Measurements from ENCODE around the gene NCAPG. TPM values are rescaled to one million over a fixed set of nuclear protein-coding genes. Genes with fewer than 3 reads are reported as not detected.
A peak's percentile ranks its signal among the peaks of the same experiment; 100 is the strongest.
"Not testable (repeated sequence)": the region's sequence is repeated elsewhere in the genome, so short reads cannot be mapped to it uniquely, and the experiment has no call there.

Gene NCAPG
- polyA plus RNA-seq, 1 donor: 10.6 TPM

DNA sequence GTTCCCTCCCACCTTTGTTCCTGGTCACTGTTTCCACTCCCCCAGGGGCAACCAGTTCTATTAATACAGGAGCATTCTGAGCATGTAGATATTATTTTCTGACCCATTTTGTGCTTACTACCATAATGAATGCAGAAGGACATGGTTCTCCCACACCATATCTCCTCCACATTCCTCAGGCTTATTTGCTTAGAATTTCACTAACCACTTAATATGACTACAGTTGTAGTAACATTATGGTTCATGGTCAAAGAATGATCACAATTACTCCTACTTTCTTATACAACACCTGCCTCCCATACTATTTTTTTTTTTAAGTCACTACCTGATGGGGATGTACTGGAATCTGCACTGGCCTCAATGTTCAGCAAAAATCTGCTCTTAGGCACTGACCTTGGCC is 21.8 kb upstream of the NCAPG start:
- DNase-seq: no peak

DNA sequence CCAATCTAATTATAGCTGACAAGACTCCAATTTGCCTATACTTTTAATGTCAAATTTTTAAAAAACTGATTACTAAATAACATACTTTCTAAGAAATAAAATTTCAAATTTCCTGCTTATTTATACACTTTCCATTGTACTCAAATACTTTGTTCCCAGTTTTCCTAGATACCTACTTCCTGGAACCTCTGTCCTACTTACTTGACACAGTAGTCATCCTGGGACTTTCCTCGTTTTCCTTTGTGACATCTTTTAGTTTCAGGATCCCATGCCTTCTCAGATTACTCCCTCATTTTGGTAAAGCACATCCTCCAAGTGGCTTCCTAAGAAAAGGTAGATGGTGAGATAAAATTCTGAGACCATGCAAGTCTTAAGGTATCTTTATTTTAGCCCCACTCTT is 16.0 kb upstream of the NCAPG start:
- no peak for DNase-seq

DNA sequence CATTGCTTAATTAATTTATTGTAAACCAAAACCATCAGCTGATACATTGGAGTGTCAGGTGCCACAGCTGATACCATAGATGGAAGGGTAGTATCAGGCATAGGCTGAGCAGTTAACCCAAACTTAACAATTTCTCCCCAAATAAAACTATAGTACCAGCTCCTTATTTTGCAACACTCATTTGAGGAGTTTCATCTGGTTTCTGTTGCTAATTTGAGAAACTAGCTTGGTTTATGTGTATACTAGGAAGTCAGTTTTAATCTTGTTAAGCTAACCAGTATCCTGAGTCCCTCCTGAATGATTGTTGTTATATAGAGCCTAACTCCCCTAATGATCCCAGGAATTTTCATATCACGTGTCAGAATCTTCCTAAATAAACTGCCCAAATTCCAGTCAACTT is 13.0 kb upstream of the NCAPG start:
- no peak for DNase-seq

DNA sequence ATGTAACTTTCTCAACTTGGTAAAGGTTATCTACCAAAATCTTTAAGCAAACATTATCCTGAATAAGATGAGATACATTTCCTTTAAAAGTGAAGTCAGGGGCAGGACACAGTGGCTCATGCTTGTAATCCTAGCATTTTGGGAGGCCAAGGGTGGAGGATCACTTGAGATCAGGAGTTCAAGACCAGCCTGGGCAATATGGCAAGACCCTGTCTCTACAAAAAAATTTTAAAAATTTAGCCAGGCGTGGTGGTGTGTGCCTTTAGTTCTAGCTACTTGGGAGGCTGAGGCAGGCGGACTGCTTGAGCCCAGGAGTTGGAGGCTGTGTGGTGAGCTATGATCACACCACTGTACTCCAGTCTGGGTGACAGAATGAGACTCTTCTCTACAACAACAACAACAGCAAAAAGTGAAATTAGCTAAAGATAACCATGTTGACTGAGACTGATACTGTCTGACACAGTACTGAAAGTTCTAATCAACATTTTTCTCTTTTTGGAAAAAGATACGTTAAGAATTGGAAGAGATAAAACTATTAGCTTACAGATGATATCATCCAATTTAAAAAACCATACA is 5.1 kb upstream of the NCAPG start:
- DNase-seq: no peak

DNA sequence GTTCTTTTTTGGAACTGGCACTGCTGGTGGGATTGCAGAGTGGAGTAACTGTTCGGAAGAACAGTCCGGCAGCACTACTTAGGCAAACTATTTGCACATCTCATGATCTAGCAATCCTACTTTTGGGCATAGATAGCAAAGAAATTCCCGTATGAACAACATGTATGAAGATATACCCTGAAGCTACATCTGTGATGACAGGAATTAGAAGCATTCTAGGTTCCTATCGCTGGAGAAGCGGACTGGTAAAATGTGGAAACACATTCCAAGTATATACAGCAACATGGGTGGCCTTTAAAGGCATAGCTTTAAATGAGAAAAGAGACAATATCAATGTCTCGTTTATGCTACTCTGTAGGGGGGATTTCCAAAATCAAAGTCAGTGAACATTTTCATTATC is 3.3 kb upstream of the NCAPG start:
- no peak for DNase-seq

DNA sequence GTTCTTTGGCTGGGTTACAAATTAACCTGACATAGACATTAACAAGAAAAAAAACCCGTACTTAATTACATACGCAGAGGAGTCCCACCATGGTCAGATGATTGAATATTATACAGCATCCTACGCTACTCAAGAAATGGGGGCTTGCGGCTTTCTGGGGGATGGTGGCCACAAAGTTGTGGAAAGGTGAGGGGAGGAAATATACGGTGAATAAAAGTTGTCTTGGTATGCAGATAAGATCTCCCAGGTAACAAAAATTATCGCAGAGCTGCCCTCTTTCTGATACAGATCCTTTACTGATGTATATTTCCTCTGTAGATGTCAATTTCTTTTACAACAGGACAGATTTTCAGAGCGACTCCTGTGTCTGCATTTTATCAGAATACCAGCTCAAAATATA is 1.1 kb upstream of the NCAPG start:
- DNase-seq: no peak

DNA sequence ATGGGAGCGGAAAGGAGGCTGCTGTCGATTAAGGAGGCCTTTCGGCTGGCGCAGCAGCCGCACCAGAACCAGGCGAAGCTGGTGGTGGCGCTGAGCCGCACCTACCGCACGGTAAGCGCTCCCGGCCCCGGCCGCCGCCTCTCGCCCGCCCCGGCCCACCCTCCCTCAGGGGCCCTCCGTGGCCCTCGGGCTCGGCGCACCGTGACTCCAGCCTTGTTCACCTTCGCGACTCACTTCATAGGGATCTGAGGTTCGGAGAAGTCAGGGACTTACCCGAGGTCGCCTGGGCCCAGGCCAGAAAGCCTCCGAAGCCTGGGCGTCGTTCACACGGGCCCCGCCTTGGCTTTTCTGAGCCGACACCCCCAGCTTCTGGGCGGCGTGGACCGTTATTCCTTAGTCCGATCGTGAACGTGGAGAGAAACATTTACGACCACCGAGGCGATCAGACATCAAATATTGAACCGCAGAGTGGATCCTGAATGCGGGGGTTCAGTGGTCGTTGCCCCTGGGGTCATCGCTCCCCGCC is 362 bp downstream of the NCAPG start:
- peak; percentile 23 for DNase-seq

DNA sequence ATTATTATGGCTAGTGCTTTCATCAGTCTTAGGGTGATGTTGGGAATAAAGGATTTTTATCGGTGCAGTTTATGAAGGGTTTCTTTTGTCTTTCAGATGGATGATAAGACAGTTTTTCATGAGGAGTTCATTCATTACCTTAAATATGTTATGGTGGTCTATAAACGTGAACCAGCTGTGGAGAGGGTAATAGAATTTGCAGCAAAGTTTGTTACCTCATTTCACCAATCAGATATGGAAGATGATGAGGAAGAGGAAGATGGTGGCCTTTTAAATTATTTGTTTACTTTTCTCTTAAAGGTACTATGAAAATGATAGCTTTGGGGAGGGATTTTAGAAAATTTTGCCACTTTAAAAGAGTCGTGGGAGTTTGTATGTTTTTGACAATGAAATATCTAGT is 1.3 kb downstream of the NCAPG start:
- no peak for DNase-seq

DNA sequence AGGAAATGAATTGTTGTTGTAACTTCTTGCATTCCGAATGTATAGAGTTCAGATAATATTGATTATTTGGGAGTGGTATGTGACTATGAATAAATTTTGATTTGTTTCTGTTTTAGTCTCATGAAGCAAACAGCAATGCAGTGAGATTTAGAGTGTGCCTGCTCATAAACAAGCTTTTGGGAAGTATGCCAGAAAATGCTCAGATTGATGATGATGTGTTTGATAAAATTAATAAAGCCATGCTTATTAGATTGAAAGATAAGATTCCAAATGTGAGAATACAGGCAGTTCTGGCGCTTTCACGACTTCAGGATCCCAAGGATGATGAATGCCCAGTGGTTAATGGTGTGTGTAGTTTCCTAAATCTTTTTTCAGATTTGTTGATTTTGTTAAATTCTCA is 2.0 kb downstream of the NCAPG start:
- no peak for DNase-seq

DNA sequence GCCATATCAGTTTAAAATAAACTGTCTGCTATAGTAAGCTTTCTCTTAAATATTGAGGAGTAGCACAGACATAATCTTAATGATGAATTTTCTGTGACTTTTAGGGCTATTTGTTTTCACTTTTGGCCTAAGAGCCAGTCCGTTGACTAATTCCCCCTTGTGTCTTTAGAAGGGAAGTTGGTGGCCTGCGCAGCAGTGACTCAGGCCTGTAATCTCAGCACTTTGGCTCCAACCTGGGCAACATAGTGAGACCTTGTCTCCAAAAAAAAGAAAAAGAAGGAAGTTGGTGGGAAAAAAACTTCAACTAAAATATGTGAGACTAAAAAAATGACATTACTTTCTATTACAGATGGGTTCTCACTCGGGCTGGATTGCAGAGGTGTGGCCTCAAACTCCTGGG is 3.4 kb downstream of the NCAPG start:
- no peak for DNase-seq

DNA sequence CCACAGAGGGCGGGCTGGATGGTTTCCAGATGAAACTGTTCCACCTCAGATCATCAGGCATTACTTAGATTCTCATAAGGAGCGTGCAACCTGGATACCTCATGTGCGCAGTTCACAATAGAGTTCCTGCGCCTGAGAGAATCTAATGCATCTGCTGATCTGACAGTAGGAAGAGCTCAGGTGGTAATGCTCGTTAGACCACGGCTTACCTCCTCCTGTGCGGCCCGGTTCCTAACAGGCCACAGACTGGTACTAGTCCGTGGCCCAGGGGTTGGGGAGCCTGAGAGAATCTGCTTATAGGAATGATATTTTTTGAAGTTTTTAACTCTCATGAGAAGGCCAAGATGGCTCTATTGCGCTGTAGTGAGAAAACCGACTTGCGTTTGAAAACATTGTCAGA is 5.4 kb downstream of the NCAPG start:
- DNase-seq: no peak

DNA sequence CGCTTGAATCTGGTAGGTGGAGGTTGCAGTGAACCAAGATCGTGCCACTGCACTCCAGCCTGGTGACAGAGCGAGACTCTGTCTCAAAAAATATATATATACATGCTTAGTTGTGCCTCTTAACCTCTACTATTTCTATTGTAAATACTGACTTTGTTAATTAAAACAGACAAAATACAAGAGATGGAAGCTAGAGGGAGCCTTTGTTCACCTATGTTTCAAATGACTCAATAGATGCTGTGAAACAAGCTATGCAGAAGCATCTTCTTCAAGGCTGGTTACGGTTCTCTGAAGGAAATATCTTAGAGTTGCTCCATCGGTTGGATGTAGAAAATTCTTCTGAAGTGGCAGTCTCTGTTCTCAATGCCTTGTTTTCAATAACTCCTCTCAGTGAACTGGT is 6.2 kb downstream of the NCAPG start:
- DNase-seq: peak; percentile 26

DNA sequence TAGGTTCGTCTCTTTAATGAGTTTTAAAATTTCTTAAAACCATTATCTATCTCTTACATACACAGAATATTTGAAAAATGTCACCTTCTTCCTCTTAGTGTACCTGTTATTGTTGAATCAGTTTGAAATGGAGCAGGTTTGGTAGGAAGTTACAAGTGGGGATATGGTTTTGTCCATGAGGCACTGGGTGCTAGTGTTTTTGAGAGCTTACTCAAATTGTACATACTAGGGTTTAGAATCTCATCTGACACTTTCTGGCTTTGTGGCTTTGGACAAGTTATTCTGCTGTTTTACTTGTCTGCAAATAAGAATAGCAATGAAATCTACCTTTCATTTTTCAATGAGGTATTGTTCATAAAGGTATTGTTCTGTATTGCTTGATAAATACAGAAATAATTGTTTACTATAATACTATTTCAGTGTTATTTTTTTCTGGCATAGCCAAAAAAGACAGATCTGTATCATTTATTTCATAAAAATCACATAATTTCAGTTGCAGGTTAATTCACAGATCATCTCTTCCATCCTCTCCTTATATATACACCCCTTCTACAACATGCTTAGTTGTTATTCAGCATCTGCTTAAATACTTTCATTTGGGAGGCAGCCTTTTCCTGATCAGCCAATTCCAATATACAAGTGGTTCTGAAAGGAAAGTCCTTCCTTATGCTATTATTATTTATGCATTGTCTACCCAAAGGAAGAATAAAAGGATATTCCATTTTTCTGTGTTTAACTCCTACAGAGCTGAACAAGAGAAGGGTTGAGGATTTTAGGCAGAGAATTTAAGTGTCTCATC is 13.3 kb downstream of the NCAPG start:
- no peak for DNase-seq

DNA sequence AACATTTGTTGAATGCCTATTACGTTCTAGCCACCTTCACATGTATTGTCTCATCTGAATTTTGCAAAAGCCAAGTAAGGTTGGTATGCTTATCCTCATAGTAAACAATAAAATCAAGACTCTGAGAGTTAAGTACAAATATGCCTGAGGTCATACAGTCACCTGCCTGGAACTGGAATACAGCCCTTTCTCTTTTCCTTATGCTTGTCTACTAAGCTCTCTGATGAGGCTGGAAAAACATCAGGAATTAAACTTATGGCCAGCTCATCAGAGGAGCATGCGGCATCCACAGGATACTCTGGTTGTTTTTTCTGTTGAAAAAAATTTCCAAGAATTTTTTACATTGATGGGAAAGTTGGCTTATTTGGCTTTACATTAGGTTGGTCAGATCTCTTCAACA is 35.5 kb downstream of the NCAPG start:
- no peak for DNase-seq

DNA sequence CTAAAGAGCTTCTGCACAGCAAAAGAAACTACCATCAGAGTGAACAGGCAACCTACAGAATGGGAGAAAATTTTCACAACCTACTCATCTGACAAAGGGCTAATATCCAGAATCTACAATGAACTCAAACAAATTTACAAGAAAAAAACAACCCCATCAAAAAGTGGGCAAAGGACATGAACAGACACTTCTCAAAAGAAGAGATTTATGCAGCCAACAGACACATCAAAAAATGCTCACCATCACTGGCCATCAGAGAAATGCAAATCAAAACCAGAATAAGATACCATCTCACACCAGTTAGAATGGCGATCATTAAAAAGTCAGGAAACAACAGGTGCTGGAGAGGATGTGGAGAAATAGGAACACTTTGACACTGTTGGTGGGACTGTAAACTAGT is 39.5 kb downstream of the NCAPG start:
- not testable (repeated sequence) for DNase-seq

DNA sequence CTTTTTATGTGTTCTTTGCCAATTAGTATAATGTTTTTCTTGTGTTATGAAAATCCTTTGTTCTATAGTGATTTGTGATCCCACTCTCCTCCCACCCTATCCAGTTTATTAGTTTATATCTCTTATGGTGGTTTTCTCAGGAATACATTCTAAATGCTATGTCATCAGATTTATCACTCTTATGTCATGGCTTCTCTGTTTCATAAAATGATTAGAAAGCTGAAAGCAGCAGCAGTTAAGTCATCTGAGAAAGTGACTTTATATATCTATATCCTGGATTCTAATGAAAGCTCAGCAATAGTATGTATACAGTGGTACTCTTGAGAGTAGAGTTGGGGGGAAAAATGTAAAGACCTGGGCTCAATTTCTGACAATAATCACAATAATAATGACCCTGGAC is 41.2 kb downstream of the NCAPG start:
- DNase-seq: no peak

DNA sequence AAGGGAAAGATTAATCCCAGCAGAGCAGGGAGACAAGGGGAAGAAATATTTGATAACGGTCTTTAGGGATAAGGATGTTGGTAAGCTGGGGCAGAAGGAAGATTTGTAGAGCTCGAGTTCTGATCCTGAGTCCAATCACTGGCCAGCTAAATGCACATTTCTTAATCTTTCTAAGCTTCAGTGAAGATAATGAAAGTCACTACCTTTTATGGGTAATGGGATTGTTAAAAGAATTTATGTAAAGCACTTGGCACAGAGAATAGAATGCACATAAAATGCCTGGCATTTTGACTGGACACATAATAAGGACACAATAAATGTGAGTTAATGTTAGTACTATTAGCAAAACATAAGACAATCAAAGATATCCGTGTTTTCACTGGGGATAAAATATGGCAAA is 43.3 kb downstream of the NCAPG start:
- DNase-seq: no peak

DNA sequence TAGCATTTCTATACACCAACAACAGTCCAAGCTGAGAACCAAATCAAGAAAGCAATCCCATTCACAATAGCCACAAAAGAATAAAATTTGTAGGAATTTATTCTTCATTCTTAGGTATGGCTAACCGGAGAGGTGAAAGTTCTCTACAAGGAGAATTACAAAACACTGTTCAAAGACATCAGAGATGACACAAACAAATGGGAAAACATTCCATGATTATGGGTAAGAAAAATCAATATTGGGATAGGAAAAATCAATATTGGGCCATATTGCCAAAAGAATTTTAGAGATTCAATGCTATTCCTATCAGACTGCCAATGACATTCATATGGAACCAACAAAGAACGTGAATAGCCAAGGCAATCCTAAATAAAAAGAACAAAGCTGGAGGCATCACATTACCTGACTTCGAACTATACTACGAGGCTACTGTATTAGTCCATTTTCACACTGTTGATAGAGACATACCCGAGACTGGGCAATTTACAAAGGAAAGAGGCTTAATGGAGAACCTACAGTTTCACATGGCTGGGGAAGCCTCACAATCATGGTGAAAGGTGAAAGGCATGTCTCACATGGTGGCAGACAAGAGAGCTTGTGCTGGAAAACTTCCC is 49.1 kb downstream of the NCAPG start:
- DNase-seq: no peak

DNA sequence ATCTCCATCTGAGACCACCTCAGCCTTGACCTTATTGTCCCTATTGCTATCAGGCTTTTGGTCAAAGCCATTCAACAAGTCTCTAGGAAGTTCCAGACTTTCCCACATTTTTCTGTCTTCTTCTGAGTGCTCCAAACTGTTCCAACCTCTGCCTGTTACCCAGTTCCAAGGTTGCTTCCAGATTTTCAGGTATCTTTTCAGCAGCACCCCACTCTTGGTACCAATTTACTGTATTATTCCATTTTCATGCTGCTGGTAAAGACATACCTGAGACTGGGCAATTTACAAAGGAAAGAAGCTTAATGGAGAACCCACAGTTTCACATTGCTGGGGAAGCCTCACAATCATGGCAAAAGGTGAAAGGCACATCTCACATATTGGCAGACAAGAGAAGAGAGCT is 51.1 kb downstream of the NCAPG start:
- not testable (repeated sequence) for DNase-seq

DNA sequence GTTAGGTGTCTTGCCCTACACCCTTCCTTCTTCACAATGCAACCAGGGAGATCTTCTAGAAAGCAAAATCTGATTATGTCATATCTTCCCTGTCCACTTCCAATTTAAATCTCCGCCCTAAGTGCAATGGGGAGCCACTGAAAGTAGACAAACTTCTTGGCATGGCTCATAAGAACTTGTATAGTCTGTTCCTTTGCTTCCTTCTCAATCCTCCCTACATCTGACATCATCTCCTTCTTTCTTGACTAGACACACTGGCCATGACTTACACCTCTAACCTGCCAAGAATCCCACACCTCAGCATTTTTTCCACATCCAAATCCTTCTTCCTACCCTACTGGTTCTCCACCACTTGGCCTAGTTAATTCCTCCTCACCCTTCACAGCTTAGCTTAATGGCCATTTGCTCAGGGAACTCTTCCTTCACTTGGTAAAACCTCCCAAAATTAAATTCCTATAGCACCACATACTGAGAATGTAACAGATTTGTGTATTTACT is 55.1 kb downstream of the NCAPG start:
- DNase-seq: no peak

DNA sequence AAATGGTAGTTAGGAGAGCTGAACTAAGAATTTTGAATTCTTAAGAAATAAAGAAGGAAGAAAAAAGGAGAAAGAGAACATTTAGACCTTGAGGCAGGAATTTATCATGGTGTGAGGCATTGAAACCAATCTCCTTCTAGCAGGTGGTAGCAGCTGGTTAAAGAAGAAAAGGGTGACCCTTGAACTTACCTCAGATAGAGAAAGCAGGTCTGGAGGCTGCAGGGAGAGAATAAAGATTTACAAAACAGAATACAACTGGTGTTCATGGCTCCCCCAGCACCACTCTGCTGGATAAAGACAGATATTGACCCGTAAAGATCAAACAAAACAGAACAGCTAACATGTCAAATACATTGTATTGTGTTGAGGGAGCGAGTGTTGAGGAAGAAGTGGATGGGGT is 56.0 kb downstream of the NCAPG start:
- DNase-seq: no peak

DNA sequence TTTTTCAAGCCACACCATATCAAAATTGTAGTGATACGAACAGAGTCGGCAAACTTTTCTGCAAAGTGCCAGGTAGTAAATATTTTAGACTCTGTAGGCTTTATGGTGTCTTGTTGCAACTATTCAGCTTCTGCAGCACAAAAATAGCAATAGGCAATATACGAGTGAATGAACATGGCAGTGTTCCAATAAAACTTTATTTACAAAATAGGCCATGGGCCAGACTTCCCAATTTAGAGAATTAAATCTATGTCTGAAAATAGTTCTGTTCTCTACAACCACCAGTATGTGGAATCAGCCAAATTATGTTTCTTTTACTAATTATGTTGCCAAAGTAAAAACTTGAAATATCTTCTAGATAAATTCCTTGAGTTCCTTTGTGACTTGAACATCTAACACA is 56.5 kb downstream of the NCAPG start:
- DNase-seq: no peak

DNA sequence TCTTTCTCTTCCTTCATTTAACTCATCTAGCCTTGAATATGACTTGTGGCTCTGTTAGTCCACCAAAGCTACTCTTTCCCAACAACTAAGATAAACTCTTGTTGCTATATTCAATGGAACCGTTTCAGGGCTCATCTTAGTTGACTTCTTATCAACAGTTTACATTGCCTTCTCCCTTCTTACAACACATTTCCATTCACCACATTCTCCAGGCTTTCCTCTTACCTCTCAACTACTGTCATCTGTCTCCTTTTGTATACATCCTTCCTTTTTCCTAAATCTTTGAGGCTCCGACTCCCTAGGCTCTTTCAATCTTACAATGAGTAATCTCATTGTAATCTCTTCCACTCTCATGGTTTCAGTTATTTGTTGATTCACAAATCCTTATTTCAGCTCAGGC is 58.5 kb downstream of the NCAPG start:
- DNase-seq: no peak
